ENCODE data around the gene BBS4.
A peak's percentile ranks its signal among the peaks of the same experiment; 100 is the strongest.
"Not testable (repeated sequence)": the region's sequence is repeated elsewhere in the genome, so short reads cannot be mapped to it uniquely, and the experiment has no call there.

The BBS4 gene, protein sequence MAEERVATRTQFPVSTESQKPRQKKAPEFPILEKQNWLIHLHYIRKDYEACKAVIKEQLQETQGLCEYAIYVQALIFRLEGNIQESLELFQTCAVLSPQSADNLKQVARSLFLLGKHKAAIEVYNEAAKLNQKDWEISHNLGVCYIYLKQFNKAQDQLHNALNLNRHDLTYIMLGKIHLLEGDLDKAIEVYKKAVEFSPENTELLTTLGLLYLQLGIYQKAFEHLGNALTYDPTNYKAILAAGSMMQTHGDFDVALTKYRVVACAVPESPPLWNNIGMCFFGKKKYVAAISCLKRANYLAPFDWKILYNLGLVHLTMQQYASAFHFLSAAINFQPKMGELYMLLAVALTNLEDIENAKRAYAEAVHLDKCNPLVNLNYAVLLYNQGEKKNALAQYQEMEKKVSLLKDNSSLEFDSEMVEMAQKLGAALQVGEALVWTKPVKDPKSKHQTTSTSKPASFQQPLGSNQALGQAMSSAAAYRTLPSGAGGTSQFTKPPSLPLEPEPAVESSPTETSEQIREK

DNA sequence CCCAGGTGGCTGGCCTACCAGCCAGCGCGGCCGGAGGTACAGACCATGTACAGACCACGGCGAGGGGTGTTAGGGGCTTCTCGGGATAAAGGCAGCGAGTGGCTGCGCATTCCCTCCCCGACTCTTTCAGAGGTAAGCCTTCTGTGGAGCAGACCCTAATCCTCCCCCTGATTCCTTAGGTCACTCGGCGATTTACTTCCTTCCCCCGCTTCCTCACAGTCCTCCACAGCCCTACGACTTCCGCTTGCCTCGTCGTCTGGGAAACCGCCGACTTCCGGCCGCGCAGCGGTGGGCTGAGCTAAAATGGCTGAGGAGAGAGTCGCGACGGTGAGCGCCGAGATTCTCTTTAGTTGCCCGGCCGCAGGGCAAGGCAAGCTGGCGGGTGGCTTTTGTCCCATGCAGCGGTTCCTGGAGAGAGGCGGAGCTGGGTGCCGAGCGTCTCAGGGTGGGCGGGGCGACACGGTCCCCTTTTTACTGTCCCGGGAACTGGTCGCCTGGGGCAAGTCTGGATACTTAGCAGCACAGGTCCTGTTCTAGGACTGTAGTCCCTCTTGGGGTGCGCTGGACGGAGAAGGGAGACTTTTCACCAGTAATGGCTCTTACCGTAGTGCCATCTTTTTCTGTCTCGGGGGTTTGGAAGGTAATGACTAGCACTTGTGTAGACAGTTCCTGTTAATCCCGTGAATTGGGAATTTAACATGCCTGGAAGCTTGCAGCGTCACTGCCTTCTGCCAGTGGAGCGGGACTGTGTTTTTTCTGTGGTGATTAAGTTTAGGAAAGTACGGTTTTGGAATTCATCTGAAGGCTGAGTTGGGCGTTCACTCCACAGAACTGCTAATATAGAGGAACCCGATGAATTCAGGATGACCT is at the start of gene BBS4, which contains the start of gene HIGD2B:
Gene BBS4 (plus strand): TSS at position 283 of the 870 bp plus-strand sequence. CDS start 21 bp downstream, at position 304.
Gene HIGD2B (minus strand): TSS at position 258 of the 870 bp plus-strand sequence. CDS start 9,808 bp downstream, outside the sequence.
- H3K9ac ChIP-seq (ENCODE audit: low read length in 2 of 2) = peak within 1 kb of the TSS; percentile 93 to 95
- peaks cover 10% of the 10 kb centered on the region for H3K4me1 ChIP-seq (ENCODE audit: control insufficient read depth, insufficient read depth, low read length)
- peak within 1 kb of the TSS; percentile 98 for H3K4me3 ChIP-seq (ENCODE audit: low read length in 2 of 2)
- H3K36me3 ChIP-seq (ENCODE audit: control insufficient read depth in 2 of 2, insufficient read depth in 2 of 2, low read length in 2 of 2) = no peaks in the 10 kb centered on the region
- no peaks in the 10 kb centered on the region for H3K9me3 ChIP-seq (ENCODE audit: control insufficient read depth in 2 of 2, low read length in 2 of 2)
- H3K27ac ChIP-seq (ENCODE audit: low read length) = peak within 1 kb of the TSS; percentile 86
- H3K27me3 ChIP-seq (ENCODE audit: control insufficient read depth in 1 of 2, insufficient read depth in 2 of 2, low read length in 2 of 2) = no peaks in the 10 kb centered on the region

DNA sequence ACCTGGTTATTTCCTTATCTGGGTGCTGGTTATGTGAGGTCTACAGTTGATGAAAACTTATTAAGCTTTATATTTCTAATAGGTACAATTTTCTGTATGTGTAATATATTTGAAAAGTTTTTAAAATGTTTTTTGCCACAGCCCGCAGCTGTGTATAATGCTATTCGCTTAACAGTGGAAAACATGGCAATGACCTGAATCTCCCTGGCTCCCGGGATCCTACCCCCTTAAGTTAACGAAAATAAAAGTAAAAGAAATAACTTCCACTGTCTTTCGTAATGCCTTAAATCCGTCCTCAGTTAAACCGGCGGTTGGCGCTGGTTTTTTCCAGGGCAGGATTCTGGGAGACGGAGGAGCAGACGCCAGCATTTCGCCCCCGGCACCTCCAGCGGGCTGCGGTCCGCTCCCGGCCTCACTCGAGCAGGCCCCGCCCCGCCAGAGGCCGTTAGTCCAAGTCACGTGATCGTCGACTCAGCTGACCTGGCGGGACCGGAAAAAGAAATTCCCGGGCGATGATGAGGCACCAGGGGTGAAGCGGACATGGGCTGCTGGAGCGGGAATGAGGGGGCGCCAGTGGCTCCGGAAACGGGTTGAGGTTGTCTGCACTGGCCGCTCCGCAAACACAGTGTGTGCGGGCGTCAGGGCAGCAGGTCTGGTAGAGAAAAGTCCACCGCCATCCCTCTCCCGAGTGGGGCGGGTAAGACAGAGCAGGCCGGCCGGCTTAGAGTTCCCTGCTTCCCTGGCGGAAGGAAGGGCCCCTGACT is 49.3 kb upstream of the BBS4 start:
- H3K9ac ChIP-seq (ENCODE audit: low read length in 2 of 2); H3K9me3 ChIP-seq (ENCODE audit: control insufficient read depth in 2 of 2, low read length in 2 of 2); H3K4me1 ChIP-seq (ENCODE audit: control insufficient read depth, insufficient read depth, low read length); H3K36me3 ChIP-seq (ENCODE audit: control insufficient read depth in 2 of 2, insufficient read depth in 2 of 2, low read length in 2 of 2); H3K27me3 ChIP-seq (ENCODE audit: control insufficient read depth in 1 of 2, insufficient read depth in 2 of 2, low read length in 2 of 2); H3K27ac ChIP-seq (ENCODE audit: low read length): not testable (repeated sequence)
- H3K4me3 ChIP-seq (ENCODE audit: low read length in 2 of 2) = peak overlapping the region in 1 of 2 donors; percentile 47

DNA sequence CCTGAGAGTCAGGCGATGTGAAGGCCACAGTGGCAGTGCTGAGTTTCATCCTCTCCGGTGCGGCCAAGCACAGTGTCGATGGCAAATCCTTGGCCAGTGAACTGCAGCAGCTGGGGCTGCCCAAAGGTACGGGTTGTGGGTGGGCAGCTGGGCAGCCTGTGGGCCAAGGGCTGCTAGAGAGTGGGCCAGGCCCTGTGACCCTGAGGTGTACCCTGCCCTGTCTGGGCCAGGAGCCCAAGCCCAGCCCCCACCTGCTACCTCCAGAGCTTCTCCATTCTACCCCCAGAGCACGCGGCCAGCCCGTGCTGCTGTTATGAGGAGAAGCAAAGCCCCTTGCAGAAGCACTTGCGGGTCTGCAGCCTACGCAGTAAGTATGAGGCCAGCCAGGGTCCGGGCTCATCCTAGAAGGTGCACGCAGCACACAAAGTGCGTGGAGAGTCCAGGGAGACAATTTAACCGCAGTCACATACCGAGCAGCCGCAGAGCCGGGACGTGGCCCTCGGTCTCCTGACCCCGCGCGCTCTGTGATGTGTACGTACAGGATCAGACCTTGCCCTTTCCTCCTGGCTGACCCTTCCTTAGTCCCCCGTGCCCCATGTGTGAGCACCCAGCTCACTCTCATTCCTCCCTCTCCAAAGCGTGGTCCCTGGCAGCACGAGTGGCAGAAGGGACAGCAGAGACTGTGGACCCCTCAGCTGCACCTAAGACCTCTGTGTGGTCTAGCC is 46.1 kb upstream of the BBS4 start:
- H3K4me3 ChIP-seq (ENCODE audit: low read length in 2 of 2); H3K27ac ChIP-seq (ENCODE audit: low read length); H3K9ac ChIP-seq (ENCODE audit: low read length in 2 of 2); H3K27me3 ChIP-seq (ENCODE audit: control insufficient read depth in 1 of 2, insufficient read depth in 2 of 2, low read length in 2 of 2); H3K36me3 ChIP-seq (ENCODE audit: control insufficient read depth in 2 of 2, insufficient read depth in 2 of 2, low read length in 2 of 2); H3K9me3 ChIP-seq (ENCODE audit: control insufficient read depth in 2 of 2, low read length in 2 of 2); H3K4me1 ChIP-seq (ENCODE audit: control insufficient read depth, insufficient read depth, low read length): not testable (repeated sequence)

DNA sequence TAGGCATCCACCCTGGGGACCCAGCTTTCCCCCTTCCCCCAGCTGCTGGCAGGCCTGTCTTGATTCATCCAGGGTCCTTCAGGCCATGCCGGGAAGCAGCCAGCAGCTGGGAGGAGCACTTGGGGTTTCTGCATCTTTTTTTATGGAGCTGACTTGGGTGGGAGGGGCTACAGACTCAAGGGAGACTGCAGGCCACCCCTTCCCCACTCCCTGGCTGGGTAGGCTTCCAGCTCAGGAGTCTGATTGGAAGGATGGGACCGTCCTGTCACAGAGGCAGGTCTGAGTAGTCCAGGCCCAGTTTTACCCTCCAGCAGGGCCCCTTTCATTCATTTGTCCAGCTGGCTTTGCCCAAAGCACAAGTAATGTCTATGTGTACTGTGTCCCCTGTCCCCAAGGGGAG is 43.7 kb upstream of the BBS4 start:
- not testable (repeated sequence) for H3K4me1 ChIP-seq (ENCODE audit: control insufficient read depth, insufficient read depth, low read length); H3K27me3 ChIP-seq (ENCODE audit: control insufficient read depth in 1 of 2, insufficient read depth in 2 of 2, low read length in 2 of 2); H3K9me3 ChIP-seq (ENCODE audit: control insufficient read depth in 2 of 2, low read length in 2 of 2); H3K36me3 ChIP-seq (ENCODE audit: control insufficient read depth in 2 of 2, insufficient read depth in 2 of 2, low read length in 2 of 2); H3K4me3 ChIP-seq (ENCODE audit: low read length in 2 of 2); H3K27ac ChIP-seq (ENCODE audit: low read length); H3K9ac ChIP-seq (ENCODE audit: low read length in 2 of 2)

DNA sequence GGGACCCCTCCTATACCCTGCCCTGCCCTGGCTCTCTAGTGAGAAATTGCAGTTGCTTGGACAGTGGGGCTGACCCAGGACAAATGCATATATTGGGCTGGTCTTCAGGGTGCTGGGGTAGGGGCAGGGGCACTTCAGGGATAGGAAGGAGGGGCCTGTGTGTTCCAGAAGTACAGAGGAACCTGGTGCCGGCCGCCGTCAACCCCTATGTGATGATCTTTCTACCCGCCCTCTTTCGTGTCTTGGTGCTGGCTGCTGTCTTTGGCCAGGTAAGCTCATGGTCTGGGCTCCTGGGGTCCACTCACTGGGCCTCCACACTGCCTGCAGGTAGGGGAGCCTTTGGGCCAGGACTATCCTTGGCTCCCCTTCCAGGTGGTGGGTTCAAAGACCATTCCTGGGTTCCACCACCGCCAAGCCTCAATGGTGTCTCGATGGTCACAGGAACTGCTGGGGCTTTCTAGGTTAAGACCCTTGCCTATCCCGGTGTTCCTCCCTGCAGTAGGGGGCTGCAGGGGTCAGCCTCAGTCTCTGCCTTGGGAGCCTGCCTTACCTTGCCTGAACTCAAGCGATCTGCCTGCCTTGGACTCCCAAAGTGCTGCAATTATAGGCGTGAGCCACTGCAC is 37.3 kb upstream of the BBS4 start:
- not testable (repeated sequence) for H3K36me3 ChIP-seq (ENCODE audit: control insufficient read depth in 2 of 2, insufficient read depth in 2 of 2, low read length in 2 of 2); H3K27ac ChIP-seq (ENCODE audit: low read length); H3K9me3 ChIP-seq (ENCODE audit: control insufficient read depth in 2 of 2, low read length in 2 of 2); H3K9ac ChIP-seq (ENCODE audit: low read length in 2 of 2); H3K4me3 ChIP-seq (ENCODE audit: low read length in 2 of 2); H3K4me1 ChIP-seq (ENCODE audit: control insufficient read depth, insufficient read depth, low read length); H3K27me3 ChIP-seq (ENCODE audit: control insufficient read depth in 1 of 2, insufficient read depth in 2 of 2, low read length in 2 of 2)

DNA sequence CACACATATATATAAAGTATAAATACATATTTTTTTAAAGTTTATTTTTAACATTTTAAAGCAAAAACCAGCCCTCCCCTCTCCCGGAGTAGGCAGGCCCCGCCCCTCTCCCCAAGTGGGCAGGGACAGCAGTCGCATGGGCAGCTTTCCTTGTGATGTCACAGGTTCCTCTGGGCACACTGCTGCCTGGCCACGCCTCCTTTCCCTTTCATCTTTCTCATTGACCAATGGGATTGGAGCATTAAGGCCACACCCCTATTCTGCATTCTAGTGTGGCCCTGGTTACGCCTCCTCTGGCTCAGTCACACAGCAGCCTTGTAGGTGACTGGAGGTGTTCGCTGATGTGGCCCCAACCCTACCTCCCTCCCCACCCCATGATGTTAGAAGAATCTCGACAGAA is 31.6 kb upstream of the BBS4 start, which contains the start of gene GOLGA6B:
Gene GOLGA6B (plus strand): TSS at position 301 of the 400 bp plus-strand sequence. CDS start 41 bp downstream, at position 342.
- H3K27ac ChIP-seq (ENCODE audit: low read length); H3K4me3 ChIP-seq (ENCODE audit: low read length in 2 of 2); H3K4me1 ChIP-seq (ENCODE audit: control insufficient read depth, insufficient read depth, low read length); H3K9me3 ChIP-seq (ENCODE audit: control insufficient read depth in 2 of 2, low read length in 2 of 2); H3K9ac ChIP-seq (ENCODE audit: low read length in 2 of 2); H3K36me3 ChIP-seq (ENCODE audit: control insufficient read depth in 2 of 2, insufficient read depth in 2 of 2, low read length in 2 of 2); H3K27me3 ChIP-seq (ENCODE audit: control insufficient read depth in 1 of 2, insufficient read depth in 2 of 2, low read length in 2 of 2): not testable (repeated sequence)

DNA sequence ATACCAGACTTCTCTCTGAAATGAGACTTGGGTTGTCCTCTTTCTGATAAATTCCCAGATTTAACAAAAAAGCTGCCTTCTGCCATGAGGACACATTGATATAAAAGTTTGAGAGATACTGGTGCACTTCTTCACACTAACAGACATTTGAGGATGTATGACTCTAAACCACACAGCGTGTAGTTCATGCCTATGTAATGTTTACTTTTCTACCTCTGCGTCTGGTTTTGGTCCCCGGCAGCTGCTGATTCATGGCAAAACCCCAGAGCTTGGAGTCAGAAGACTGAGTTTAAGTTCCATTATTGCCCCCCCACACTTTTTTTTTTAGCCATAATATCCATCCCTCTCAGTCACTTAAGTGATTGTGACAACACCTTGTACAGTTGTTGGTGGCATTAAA is 30.0 kb upstream of the BBS4 start:
- H3K27me3 ChIP-seq (ENCODE audit: control insufficient read depth in 1 of 2, insufficient read depth in 2 of 2, low read length in 2 of 2); H3K4me3 ChIP-seq (ENCODE audit: low read length in 2 of 2); H3K9me3 ChIP-seq (ENCODE audit: control insufficient read depth in 2 of 2, low read length in 2 of 2); H3K27ac ChIP-seq (ENCODE audit: low read length); H3K36me3 ChIP-seq (ENCODE audit: control insufficient read depth in 2 of 2, insufficient read depth in 2 of 2, low read length in 2 of 2); H3K9ac ChIP-seq (ENCODE audit: low read length in 2 of 2); H3K4me1 ChIP-seq (ENCODE audit: control insufficient read depth, insufficient read depth, low read length): not testable (repeated sequence)

DNA sequence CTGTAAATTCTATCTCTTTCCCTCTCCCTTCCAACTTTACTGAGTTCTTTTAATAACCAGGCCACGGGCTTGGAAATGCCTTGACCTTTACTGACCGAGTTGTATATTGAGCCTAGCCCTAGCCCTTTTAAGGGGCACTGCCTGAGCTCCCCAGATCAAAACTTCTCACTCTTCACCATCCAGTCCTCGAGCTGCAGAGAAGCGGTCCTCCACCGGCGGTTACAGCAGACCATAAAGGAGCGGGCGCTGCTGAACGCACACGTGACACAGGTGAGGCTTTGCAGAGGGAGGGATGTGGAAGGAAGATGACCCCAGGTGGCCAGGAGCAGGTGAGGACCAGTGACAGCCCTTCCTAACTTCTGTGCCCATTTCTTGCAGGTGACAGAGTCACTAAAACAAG is 24.9 kb upstream of the BBS4 start:
- H3K4me3 ChIP-seq (ENCODE audit: low read length in 2 of 2); H3K9me3 ChIP-seq (ENCODE audit: control insufficient read depth in 2 of 2, low read length in 2 of 2); H3K27me3 ChIP-seq (ENCODE audit: control insufficient read depth in 1 of 2, insufficient read depth in 2 of 2, low read length in 2 of 2); H3K36me3 ChIP-seq (ENCODE audit: control insufficient read depth in 2 of 2, insufficient read depth in 2 of 2, low read length in 2 of 2); H3K9ac ChIP-seq (ENCODE audit: low read length in 2 of 2); H3K27ac ChIP-seq (ENCODE audit: low read length); H3K4me1 ChIP-seq (ENCODE audit: control insufficient read depth, insufficient read depth, low read length): not testable (repeated sequence)

DNA sequence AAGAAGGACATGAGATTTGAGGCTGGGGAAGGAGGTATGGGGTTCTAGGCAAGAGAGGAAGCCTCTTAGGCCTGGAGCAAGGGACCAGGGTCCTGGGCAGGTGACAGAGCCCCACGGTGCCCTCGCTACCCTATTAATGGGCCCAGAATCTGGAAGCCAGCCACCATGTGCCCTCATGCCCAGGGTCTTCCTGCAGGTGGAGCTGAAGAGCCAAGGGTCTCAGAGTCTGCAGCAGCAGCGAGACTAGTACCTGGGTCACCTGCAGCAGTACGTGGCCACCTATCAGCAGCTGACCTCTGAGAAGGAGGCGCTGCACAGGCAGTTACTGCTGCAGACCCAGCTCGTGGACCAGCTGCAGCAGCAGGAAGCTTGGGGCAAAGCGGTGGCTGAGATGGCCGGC is 22.1 kb upstream of the BBS4 start:
- H3K9me3 ChIP-seq (ENCODE audit: control insufficient read depth in 2 of 2, low read length in 2 of 2); H3K9ac ChIP-seq (ENCODE audit: low read length in 2 of 2); H3K4me3 ChIP-seq (ENCODE audit: low read length in 2 of 2); H3K27me3 ChIP-seq (ENCODE audit: control insufficient read depth in 1 of 2, insufficient read depth in 2 of 2, low read length in 2 of 2); H3K27ac ChIP-seq (ENCODE audit: low read length); H3K36me3 ChIP-seq (ENCODE audit: control insufficient read depth in 2 of 2, insufficient read depth in 2 of 2, low read length in 2 of 2); H3K4me1 ChIP-seq (ENCODE audit: control insufficient read depth, insufficient read depth, low read length): not testable (repeated sequence)
